CD4-positive, CD25-positive, alpha-beta regulatory T cell (primary cell): ENCODE data around the gene HMGN2. TPM values are rescaled to one million over a fixed set of nuclear protein-coding genes. Genes with fewer than 3 reads are reported as not detected.
A peak's percentile ranks its signal among the peaks of the same experiment; 100 is the strongest.
"Not testable (repeated sequence)": the region's sequence is repeated elsewhere in the genome, so short reads cannot be mapped to it uniquely, and the experiment has no call there.

Experiments
- ATAC-seq, 2 donors: fragments of 150-1000 bp; cut with Tn5 transposase; one replicate each; pipeline ENCODE4 v1.10.0; 2021; ENCODE audit warnings: low read depth in 2 of 2, moderate number of reproducible peaks in 2 of 2, moderate library complexity in 1 of 2
- DNase-seq, 3 donors: peaks; one replicate each; pipeline versions ENCODE4 v3.0.0 to v3.0.0-alpha.2; 2012 to 2022; ENCODE audit warnings: mixed read lengths in 1 of 3
- H3K27ac ChIP-seq: one replicate; pipeline ENCODE4 v1.7.0; 2013; ENCODE audit warnings: mild to moderate bottlenecking, low read length; ENCODE audit not compliant: insufficient read depth, poor library complexity, severe bottlenecking
- H3K27me3 ChIP-seq: one replicate; pipeline ENCODE4 v1.7.0; 2013; ENCODE audit warnings: low read length; ENCODE audit not compliant: control insufficient read depth, insufficient read depth
- H3K36me3 ChIP-seq: one replicate; pipeline ENCODE4 v1.7.0; 2013; ENCODE audit warnings: mild to moderate bottlenecking, low read length, moderate library complexity; ENCODE audit not compliant: control insufficient read depth, insufficient read depth
- H3K4me1 ChIP-seq: 2 replicates; pipeline ENCODE4 v1.7.0; 2013; ENCODE audit warnings: mild to moderate bottlenecking, low read length; ENCODE audit not compliant: insufficient read depth, control insufficient read depth, poor library complexity, severe bottlenecking
- H3K4me3 ChIP-seq: one replicate; pipeline ENCODE4 v1.7.0; 2013; ENCODE audit warnings: low read depth, mild to moderate bottlenecking, low read length, moderate library complexity
- H3K9me3 ChIP-seq, 2 experiments: 1 replicate in 1 of 2; 2 replicates in 1 of 2; pipeline ENCODE4 v1.7.0; 2013; ENCODE audit warnings: low read length in 2 of 2, mild to moderate bottlenecking in 1 of 2, moderate library complexity in 1 of 2; ENCODE audit not compliant: control insufficient read depth in 2 of 2
- H3K27ac Mint-ChIP-seq, 3 donors: one replicate each; pipeline ENCODE4 v1.8.0; 2020 to 2022; ENCODE audit warnings: mild to moderate bottlenecking in 3 of 3, mixed read lengths in 3 of 3, moderate library complexity in 2 of 3
- H3K27me3 Mint-ChIP-seq: one replicate; pipeline ENCODE4 v1.8.0; 2022; ENCODE audit warnings: mild to moderate bottlenecking, mixed read lengths
- H3K36me3 Mint-ChIP-seq: one replicate; pipeline ENCODE4 v1.8.0; 2020; ENCODE audit warnings: mixed read lengths
- H3K4me1 Mint-ChIP-seq, 4 donors: one replicate each; pipeline ENCODE4 v1.8.0; 2020 to 2022; ENCODE audit warnings: mixed read lengths in 4 of 4, mild to moderate bottlenecking in 1 of 4
- H3K4me3 Mint-ChIP-seq, 4 donors: one replicate each; pipeline ENCODE4 v1.8.0; 2020 to 2022; ENCODE audit warnings: mild to moderate bottlenecking in 4 of 4, mixed read lengths in 4 of 4, moderate library complexity in 3 of 4
- H3K9me3 Mint-ChIP-seq, 7 donors: one replicate each; pipeline ENCODE4 v1.8.0; 2020 to 2022; ENCODE audit warnings: mixed read lengths in 7 of 7, mild to moderate bottlenecking in 3 of 7, moderate library complexity in 2 of 7
- polyA plus RNA-seq, 4 donors: library from polyadenylated mRNA; unstranded; fragments of 300-500 nt; fragmentation: Illumina TruSeq; gene quantifications; one replicate each; pipeline ENCODE4 v1.2.3, GENCODE V29; 2021
- total RNA-seq: library from RNA; stranded (reverse); gene quantifications from one replicate; pipeline ENCODE4 v1.2.3, GENCODE V29; 2022

The HMGN2 gene
- total and polyA plus RNA-seq, 5 donors from 2014 or later, result 323 to 1,017 (median 910) TPM

DNA sequence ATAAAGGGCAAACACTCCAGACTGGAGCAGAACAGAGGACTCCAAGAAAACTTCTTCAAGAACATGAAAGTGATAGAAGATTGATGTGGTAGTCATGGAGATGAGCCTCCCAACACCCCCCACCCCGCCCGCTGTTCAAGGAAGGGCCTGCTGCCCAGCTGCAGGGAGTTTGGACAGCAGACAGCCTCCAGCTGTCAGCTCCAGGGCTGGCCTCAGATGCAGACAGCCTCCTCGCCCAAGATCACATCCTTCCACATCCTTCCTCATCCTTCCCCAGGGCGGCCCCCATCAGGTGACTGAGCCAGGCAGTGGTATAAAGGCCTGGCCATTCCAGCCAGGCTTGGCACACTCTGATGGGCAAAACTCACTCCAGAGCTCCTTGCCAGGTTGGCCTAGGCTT, 24.6 kb downstream of the HMGN2 start:
- Histone ChIP-seq H3K27me3 (no peaks in the 10 kb centered on the region), H3K4me1 (peaks cover 13% of the 10 kb centered on the region), H3K36me3 (no peaks in the 10 kb centered on the region), H3K27ac (no peak overlapping the region), H3K9me3 (no peaks in the 10 kb centered on the region), H3K4me3 (no peak overlapping the region)
- DNase-seq, result no peak
- H3K27me3 Mint-ChIP-seq, result no peaks in the 10 kb centered on the region
- no peaks in the 10 kb centered on the region for H3K36me3 Mint-ChIP-seq
- H3K27ac Mint-ChIP-seq, result peak overlapping the region in 1 of 3 donors; percentile 41
- H3K4me3 Mint-ChIP-seq, result no peak overlapping the region
- no peak for ATAC-seq
- H3K9me3 Mint-ChIP-seq, result no peaks in the 10 kb centered on the region
- peaks cover 0 to 10% (median 5%) of the 10 kb centered on the region in 4 donors for H3K4me1 Mint-ChIP-seq

DNA sequence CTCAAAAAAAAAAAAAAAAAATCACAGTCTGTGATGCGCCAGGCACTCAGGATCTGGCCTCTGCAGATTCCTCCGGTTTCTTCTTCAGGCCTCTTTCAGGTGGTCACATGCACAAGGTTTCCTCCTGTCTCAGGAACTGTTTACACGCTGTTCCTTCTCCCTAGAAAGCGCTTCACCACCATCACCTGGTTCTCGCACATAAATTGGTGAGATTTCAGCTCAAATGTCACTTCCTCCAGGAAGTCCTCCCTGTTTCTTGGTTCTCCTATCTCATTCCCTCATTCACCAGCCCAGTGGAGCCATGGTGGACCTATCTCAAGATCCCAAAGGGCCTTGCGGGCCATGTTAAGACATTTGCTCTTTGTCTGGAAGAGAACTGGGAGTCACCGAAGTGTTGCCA, 26.7 kb downstream of the HMGN2 start:
- H3K36me3 Mint-ChIP-seq, result no peaks in the 10 kb centered on the region
- H3K27me3 Mint-ChIP-seq, result no peaks in the 10 kb centered on the region
- H3K36me3 ChIP-seq, result no peaks in the 10 kb centered on the region
- ATAC-seq (no peak), DNase-seq (no peak)
- H3K27me3 ChIP-seq, result no peaks in the 10 kb centered on the region
- peaks cover 14% of the 10 kb centered on the region for H3K4me1 ChIP-seq
- no peaks in the 10 kb centered on the region for H3K9me3 ChIP-seq
- H3K9me3 Mint-ChIP-seq, result peaks cover 0 to 2% (median 0%) of the 10 kb centered on the region in 7 donors
- H3K27ac ChIP-seq, result no peak overlapping the region
- peak overlapping the region in 2 of 4 donors; percentile 56 to 86 for H3K4me3 Mint-ChIP-seq
- H3K4me1 Mint-ChIP-seq, result peaks cover 0 to 17% (median 9%) of the 10 kb centered on the region in 4 donors
- H3K27ac Mint-ChIP-seq, result peak overlapping the region in 2 of 3 donors; percentile 49 to 53
- H3K4me3 ChIP-seq, result no peak overlapping the region

DNA sequence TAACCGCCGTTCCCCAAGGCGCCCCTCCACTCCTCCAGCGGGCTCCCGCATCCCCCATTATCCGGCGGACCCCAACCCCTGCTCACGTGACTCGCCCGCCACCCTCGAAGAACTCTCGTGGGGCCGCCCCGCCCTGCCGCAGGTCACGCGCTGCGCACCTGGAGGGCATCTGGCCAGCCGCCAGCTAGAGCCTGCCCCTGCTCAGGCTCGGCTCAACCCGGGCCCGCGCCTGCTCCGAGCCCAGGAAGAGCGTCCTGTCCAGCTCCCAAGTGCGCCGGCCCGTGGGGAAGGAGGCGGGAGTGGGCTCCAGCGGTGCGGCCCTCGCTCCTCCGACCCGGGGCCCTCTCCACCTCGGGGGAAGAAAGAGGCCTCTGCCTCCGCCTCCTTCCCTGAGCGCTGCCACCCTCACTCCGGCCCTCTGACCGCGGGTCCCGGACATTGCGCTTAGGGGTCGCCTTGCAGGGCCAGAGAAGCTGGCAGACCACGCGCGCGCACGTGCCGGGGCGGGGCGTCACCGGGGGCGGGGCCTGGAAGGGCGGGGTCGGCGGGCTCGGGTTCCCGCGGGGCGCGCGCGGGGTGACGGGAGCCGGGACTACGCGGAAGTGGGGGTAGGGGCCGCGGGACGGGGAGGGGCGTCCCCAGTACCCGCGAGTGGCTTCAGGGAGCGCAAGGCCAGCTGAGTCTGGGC, 28.4 kb downstream of the HMGN2 start:
- H3K9me3 Mint-ChIP-seq, result peaks cover 0 to 2% (median 0%) of the 10 kb centered on the region in 7 donors
- peak overlapping the region; percentile 70 for H3K4me3 ChIP-seq

DNA sequence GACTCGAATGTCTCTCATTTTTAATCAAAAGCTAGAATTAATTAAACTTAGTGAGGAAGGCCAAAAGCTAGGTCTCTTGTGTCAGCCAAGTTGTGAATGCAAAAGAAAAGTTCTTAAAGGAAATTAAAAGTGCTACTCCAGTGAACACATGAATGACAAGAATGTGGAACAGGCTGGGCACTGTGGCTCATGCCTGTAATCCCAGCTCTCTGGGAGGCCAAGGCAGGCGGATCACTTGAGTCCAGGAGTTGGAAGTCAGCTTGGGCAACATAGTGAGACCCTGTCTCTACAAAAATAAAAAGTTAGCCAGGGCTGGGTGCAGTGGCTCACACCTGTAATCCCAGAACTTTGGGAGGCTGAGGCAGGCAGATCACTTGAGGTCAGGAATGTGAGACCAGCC, 38.5 kb downstream of the HMGN2 start:
- not testable (repeated sequence) for H3K36me3 Mint-ChIP-seq, ATAC-seq, H3K4me3 ChIP-seq, H3K27ac Mint-ChIP-seq, H3K4me1 Mint-ChIP-seq, H3K4me3 Mint-ChIP-seq, DNase-seq, H3K4me1 ChIP-seq, H3K27ac ChIP-seq, H3K27me3 Mint-ChIP-seq, H3K9me3 ChIP-seq, H3K36me3 ChIP-seq, H3K27me3 ChIP-seq, H3K9me3 Mint-ChIP-seq

More for the DNA sequence above, 28.4 kb downstream of the HMGN2 start:
- Mint-ChIP-seq H3K4me3 (peak overlapping the region; percentile 86 to 93 (median 90)), H3K36me3 (no peaks in the 10 kb centered on the region), H3K27ac (peak overlapping the region; percentile 78 to 97 (median 89)), H3K4me1 (peaks cover 0 to 17% (median 9%) of the 10 kb centered on the region in 4 donors), H3K27me3 (no peaks in the 10 kb centered on the region)
- peak overlapping the region; percentile 95 for H3K27ac ChIP-seq
- H3K36me3 ChIP-seq, result no peaks in the 10 kb centered on the region
- DNase-seq (peak; percentile 83 to 88 (median 85)), ATAC-seq (peak; percentile 73 to 75)
- peaks cover 14% of the 10 kb centered on the region for H3K4me1 ChIP-seq
- H3K9me3 ChIP-seq, result no peaks in the 10 kb centered on the region
- H3K27me3 ChIP-seq, result no peaks in the 10 kb centered on the region

DNA sequence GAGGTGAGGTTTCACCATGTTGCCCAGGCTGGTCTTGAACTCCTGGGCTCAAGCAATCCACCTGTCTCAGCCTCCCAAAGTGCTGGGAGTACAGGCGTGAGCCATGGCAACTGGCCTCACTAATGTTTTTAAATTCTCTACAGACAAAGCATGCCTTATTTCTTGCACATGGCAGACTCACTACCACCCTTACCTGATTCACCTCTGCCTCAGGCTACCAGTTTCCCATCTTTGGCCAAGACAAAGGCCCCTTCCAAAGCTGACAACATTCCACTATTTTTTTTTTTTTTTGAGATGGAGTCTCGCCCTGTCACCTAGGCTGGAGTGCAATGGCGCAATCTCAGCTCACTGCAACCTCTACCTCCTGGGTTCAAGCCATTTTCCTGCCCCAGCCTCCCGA, 43.6 kb downstream of the HMGN2 start:
- H3K4me1 Mint-ChIP-seq, H3K36me3 Mint-ChIP-seq, H3K4me3 Mint-ChIP-seq, H3K4me3 ChIP-seq, H3K9me3 Mint-ChIP-seq, ATAC-seq, H3K36me3 ChIP-seq, H3K27ac Mint-ChIP-seq, H3K9me3 ChIP-seq, H3K27me3 ChIP-seq, DNase-seq, H3K4me1 ChIP-seq, H3K27ac ChIP-seq: not testable (repeated sequence)
- peaks cover 15% of the 10 kb centered on the region for H3K27me3 Mint-ChIP-seq

DNA sequence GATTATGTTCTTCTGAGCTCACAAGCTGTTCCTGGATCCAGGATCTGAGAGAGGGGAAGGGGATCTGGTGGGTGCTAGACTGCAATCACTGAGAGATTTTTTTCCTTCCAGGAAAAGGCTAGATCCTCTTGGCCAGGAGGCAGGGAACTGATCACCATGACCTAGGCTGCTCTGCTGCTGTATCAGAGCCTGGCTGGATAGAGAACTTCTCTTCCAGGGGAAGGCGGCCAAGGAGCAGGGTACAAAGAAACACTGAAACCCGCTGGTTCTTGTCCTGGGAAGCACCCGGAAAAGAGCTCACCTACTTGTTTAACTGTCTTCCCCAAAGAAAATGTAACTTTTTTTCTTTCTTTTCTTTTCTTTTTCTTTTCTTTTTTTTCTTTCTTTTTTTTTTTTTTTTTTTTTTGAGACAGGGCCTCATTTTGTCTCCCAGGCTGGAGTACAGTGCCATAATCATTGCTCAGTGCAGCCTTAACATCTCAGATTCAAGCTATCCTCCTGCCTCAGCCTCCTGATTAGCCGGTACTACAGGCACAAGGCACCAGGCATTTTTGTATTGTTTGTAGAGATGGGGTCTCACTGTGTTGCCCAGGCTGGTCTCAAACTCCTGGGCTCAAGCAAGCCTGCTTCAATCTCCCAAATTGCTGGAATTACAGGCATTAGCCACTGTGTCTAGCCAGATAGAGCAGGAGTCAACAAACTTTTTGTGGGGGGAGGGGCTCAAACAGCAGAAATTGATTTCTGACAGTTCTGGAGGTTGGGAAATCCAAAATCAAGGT, 44.9 kb downstream of the HMGN2 start:
- peak overlapping the region in 1 of 3 donors; percentile 9 for H3K27ac Mint-ChIP-seq
- Histone ChIP-seq H3K4me3 (no peak overlapping the region), H3K36me3 (no peaks in the 10 kb centered on the region), H3K9me3 (no peaks in the 10 kb centered on the region), H3K27ac (no peak overlapping the region), H3K27me3 (no peaks in the 10 kb centered on the region), H3K4me1 (no peaks in the 10 kb centered on the region)
- H3K27me3 Mint-ChIP-seq, result peaks cover 19% of the 10 kb centered on the region
- no peaks in the 10 kb centered on the region for H3K9me3 Mint-ChIP-seq
- H3K4me3 Mint-ChIP-seq, result no peak overlapping the region
- DNase-seq (no peak), ATAC-seq (no peak)
- no peaks in the 10 kb centered on the region for H3K36me3 Mint-ChIP-seq
- H3K4me1 Mint-ChIP-seq, result no peaks in the 10 kb centered on the region

DNA sequence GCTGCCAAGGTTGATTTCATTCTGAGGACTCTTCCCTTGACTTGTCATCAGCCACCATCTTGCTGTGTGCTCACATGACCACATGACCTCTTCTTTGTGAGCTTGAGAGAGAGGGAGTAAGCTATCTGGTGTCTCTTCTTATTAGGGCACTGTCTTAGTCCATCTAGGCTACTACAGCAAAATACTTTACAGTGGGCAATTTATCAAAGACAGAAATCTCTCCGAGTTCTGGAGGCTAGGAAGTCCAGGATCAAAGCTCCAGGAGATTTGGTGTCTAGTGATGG, 45.5 kb downstream of the HMGN2 start:
- Mint-ChIP-seq H3K4me3 (no peak overlapping the region), H3K27ac (no peak overlapping the region), H3K36me3 (no peaks in the 10 kb centered on the region), H3K9me3 (no peaks in the 10 kb centered on the region), H3K4me1 (no peaks in the 10 kb centered on the region), H3K27me3 (peaks cover 24% of the 10 kb centered on the region)
- DNase-seq (no peak), ATAC-seq (no peak)
- no peak overlapping the region for H3K27ac ChIP-seq
- H3K27me3 ChIP-seq, result no peaks in the 10 kb centered on the region
- H3K4me3 ChIP-seq, result no peak overlapping the region
- H3K36me3 ChIP-seq, result no peaks in the 10 kb centered on the region
- H3K9me3 ChIP-seq, result no peaks in the 10 kb centered on the region
- no peaks in the 10 kb centered on the region for H3K4me1 ChIP-seq

DNA sequence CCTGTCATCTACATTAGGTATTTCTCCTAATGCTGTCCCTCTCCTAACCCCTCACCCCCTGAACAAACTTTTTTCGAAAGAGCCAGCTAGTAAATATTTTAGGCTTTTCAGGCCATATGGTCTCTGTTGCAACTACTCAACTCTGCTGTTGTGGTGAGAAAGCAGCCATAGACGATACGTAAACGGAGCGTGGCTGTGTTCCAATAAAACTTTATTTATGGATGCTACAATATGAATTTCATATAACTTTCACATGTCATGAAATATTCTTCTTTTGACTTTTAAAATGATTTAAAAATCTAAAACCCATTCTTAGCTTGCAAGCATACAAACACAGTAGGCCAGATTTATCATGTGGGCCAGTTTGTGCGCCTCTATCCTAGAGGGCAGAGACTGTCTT, 46.1 kb downstream of the HMGN2 start:
- no peaks in the 10 kb centered on the region for H3K27me3 ChIP-seq
- no peak overlapping the region for H3K4me3 ChIP-seq
- H3K36me3 Mint-ChIP-seq, result no peaks in the 10 kb centered on the region
- H3K27ac ChIP-seq, result no peak overlapping the region
- H3K4me1 Mint-ChIP-seq, result no peaks in the 10 kb centered on the region
- H3K4me3 Mint-ChIP-seq, result no peak overlapping the region
- DNase-seq (no peak), ATAC-seq (no peak)
- H3K36me3 ChIP-seq, result no peaks in the 10 kb centered on the region
- no peaks in the 10 kb centered on the region for H3K4me1 ChIP-seq
- H3K9me3 Mint-ChIP-seq, result no peaks in the 10 kb centered on the region
- H3K27ac Mint-ChIP-seq, result no peak overlapping the region
- H3K27me3 Mint-ChIP-seq, result peaks cover 25% of the 10 kb centered on the region
- no peaks in the 10 kb centered on the region for H3K9me3 ChIP-seq
